ENCODE measurements around the gene KIF19. TPM values are rescaled to one million over a fixed set of nuclear protein-coding genes. Genes with fewer than 3 reads are reported as not detected.

KIF19 gene
- total and polyA plus RNA-seq, 3 donors from 2014 or later, result 2.0 to 3.3 (median 3.0) TPM

DNA sequence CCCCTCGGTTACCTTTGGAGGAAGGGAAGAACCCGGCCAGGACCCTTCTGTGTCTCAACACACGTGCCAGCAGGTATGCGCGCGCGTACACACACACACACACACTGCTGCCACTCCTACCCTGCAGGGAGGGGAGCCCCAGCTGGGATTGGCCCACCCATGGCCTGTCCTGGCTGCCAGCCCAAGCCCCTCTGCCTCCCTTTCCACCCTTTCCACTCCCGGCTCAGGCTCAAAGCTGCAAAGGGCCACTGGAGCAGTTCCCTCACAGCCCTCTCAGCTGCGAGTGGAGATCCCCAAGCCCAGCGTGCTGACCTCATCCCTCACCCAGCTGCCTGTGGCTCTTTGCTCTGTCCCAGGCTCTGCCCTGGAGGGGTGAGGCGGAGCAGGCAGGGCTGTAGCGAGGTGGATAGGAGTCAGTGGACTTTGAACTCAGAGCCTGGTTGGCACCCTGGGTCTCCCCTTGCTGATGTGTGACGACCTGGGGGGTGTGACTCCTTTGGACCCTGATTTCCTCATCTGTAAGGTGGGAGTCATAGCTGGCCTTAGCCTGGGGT is 14.5 kb downstream of the KIF19 start:
- WGBS, 2 donors, result 74 to 82% methylated on average over 11 to 13 of the region's 13 CpGs
- H3K27me3 ChIP-seq, result no peaks in the 10 kb centered on the region
- H3K4me1 ChIP-seq, result no peaks in the 10 kb centered on the region
- DNase-seq, result no peak
- no peak overlapping the region for H3K27ac ChIP-seq
- no peaks in the 10 kb centered on the region for H3K9me3 ChIP-seq
- intact Hi-C loops (cut with DNase I; ENCODE audit: low total_unique reads), result no loop called here
- TF ChIP-seq CTCF (IDR thresholded peaks at IDR 0.05), result no peak
- TF ChIP-seq POLR2A (IDR thresholded peaks at IDR 0.05), result no peak
- no peaks in the 10 kb centered on the region for H3K36me3 ChIP-seq (ENCODE audit: low read depth, missing control alignments)
- no peak overlapping the region for H3K4me3 ChIP-seq

- Histone ChIP-seq H3K27ac (no peak overlapping the region), H3K36me3 (ENCODE audit: low read depth, missing control alignments) (no peaks in the 10 kb centered on the region), H3K27me3 (no peaks in the 10 kb centered on the region), H3K9me3 (no peaks in the 10 kb centered on the region), H3K4me1 (no peaks in the 10 kb centered on the region), H3K4me3 (no peak overlapping the region)
- 80 to 85% methylated on average over 2 to 10 of the region's 10 CpGs for WGBS, 2 donors
- no peak for DNase-seq
- intact Hi-C loops (cut with DNase I; ENCODE audit: low total_unique reads), result no loop called here
- no peak for TF ChIP-seq CTCF (IDR thresholded peaks at IDR 0.05)
- no peak for TF ChIP-seq POLR2A (IDR thresholded peaks at IDR 0.05)
Measured at GRCh38 chr17:74342224-74342623, 16.2 kb downstream of the KIF19 start.

- no peaks in the 10 kb centered on the region for H3K36me3 ChIP-seq (ENCODE audit: low read depth, missing control alignments)
- H3K27me3 ChIP-seq, result no peaks in the 10 kb centered on the region
- H3K27ac ChIP-seq, result no peak overlapping the region
- DNase-seq, result no peak
- no peak overlapping the region for H3K4me3 ChIP-seq
- intact Hi-C loops (cut with DNase I; ENCODE audit: low total_unique reads), result no loop called here
- no peak for TF ChIP-seq POLR2A (IDR thresholded peaks at IDR 0.05)
- no peak for TF ChIP-seq CTCF (IDR thresholded peaks at IDR 0.05)
- no peaks in the 10 kb centered on the region for H3K9me3 ChIP-seq
- 86 to 97% methylated on average over 8 of the region's 8 CpGs for WGBS, 2 donors
- H3K4me1 ChIP-seq, result no peaks in the 10 kb centered on the region
Measured at GRCh38 chr17:74343121-74343520, 17.1 kb downstream of the KIF19 start.

DNA sequence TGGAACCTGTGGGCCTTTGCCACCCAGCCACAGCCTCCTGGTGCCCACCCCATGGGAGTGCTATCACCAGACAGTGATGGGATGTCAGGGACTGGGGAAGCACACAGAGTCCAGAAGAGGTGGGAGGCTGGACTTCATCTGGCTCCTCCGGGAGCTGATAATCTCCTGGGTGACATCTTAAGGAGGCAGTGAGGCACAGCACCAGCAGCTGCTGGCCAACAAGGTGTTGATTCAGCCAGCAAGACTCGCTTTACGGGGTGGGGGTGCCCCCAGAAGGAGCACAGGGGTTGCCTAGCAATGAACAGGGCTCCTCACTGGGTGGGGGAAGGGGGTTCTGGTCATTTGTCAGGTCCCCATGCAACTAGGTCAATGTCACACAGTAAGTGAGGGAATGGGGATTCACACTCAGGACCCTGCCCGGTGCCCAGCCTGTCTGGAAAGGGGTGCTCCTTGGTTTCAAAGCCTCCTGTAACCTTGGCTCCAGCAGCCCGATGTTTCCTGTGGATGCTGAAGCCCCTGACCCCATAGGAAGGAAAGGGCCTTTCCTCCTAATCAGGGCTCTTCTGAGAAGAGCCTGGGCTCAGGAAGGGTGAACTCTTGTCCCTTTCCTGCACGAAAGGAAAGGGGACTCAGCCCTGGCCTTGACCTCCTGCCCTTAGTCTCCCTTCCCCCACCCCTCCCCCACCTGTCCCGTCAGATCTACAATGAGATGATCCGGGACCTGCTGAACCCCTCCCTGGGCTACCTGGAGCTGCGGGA is 17.7 kb downstream of the KIF19 start:
- no peak for TF ChIP-seq POLR2A (IDR thresholded peaks at IDR 0.05)
- TF ChIP-seq CTCF (IDR thresholded peaks at IDR 0.05), result no peak
- DNase-seq, result no peak
- Histone ChIP-seq H3K9me3 (no peaks in the 10 kb centered on the region), H3K27ac (no peak overlapping the region), H3K36me3 (ENCODE audit: low read depth, missing control alignments) (no peaks in the 10 kb centered on the region), H3K4me3 (no peak overlapping the region), H3K4me1 (no peaks in the 10 kb centered on the region), H3K27me3 (no peaks in the 10 kb centered on the region)
- intact Hi-C loops (cut with DNase I; ENCODE audit: low total_unique reads), result no loop called here
- WGBS, 2 donors, result 69 to 74% methylated on average over 4 to 9 of the region's 9 CpGs

DNA sequence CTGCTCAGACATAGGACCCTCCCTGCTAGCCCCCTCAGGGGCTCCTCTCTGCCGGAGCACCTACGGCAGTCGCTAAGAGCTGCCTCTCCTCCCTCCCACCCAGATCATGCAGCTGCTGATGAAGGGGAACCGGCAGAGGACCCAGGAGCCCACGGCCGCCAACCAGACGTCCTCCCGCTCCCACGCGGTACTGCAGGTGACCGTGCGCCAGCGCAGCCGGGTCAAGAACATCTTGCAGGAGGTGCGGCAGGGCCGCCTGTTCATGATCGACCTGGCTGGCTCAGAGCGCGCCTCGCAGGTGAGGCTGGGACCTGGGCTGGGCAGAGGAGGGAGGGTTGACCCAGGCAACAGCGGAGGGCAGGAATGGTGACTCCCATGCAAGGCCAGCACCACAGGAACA is 18.6 kb downstream of the KIF19 start:
- H3K4me3 ChIP-seq, result no peak overlapping the region
- H3K27me3 ChIP-seq, result no peaks in the 10 kb centered on the region

More for the DNA sequence above, 18.6 kb downstream of the KIF19 start:
- 88 to 97% methylated on average over 4 to 21 of the region's 21 CpGs for WGBS, 2 donors
- intact Hi-C loops (cut with DNase I; ENCODE audit: low total_unique reads), result no loop called here
- TF ChIP-seq CTCF (IDR thresholded peaks at IDR 0.05) (no peak), POLR2A (IDR thresholded peaks at IDR 0.05) (no peak)
- Histone ChIP-seq H3K4me1 (no peaks in the 10 kb centered on the region), H3K27ac (no peak overlapping the region), H3K36me3 (ENCODE audit: low read depth, missing control alignments) (no peaks in the 10 kb centered on the region), H3K9me3 (no peaks in the 10 kb centered on the region)
- DNase-seq, result no peak

Measured in testis (tissue), 3 donors.